Natural killer cell treated with Interleukin-12 subunit alpha and Interleukin-12 subunit beta and Interleukin-15 and Interleukin-18, amount 100 ng/mL, for 72 hours (primary cell): ENCODE results near the gene TRPM2. TPM values are rescaled to one million over a fixed set of nuclear protein-coding genes. Genes with fewer than 3 reads are reported as not detected.
A peak's percentile ranks its signal among the peaks of the same experiment; 100 is the strongest.

Experiments used
- ATAC-seq, 2 donors: fragments of 150-1000 bp; cut with Tn5 transposase in 1 of 2; sonication (Bioruptor Pico), chemical (Tn5 transposase) in 1 of 2; 2 replicates each; pipeline ENCODE4 v1.10.0; 2021
- DNase-seq: peaks from one replicate; pipeline ENCODE4 v3.0.0; 2022; ENCODE audit warnings: low spot score
- H3K27ac Mint-ChIP-seq, 2 donors: 1 replicate in 1 of 2; 2 replicates in 1 of 2; pipeline ENCODE4 v1.8.0; 2022; ENCODE audit warnings: mixed read lengths in 2 of 2, mild to moderate bottlenecking in 1 of 2, moderate library complexity in 1 of 2
- H3K27me3 Mint-ChIP-seq, 2 donors: 1 replicate in 1 of 2; 2 replicates in 1 of 2; pipeline ENCODE4 v1.8.0; 2022; ENCODE audit warnings: mixed read lengths in 2 of 2
- H3K36me3 Mint-ChIP-seq: one replicate; pipeline ENCODE4 v1.8.0; 2022; ENCODE audit warnings: mixed read lengths
- H3K4me1 Mint-ChIP-seq, 2 donors: 1 replicate in 1 of 2; 2 replicates in 1 of 2; pipeline ENCODE4 v1.8.0; 2022; ENCODE audit warnings: low read depth in 2 of 2, mixed read lengths in 2 of 2, mild to moderate bottlenecking in 1 of 2
- H3K4me3 Mint-ChIP-seq: one replicate; pipeline ENCODE4 v1.8.0; 2022; ENCODE audit warnings: mixed read lengths
- H3K9me3 Mint-ChIP-seq: 2 replicates; pipeline ENCODE4 v1.8.0; 2022; ENCODE audit warnings: mixed read lengths
- total RNA-seq, 2 donors: library from RNA; stranded (reverse); gene quantifications; one replicate each; pipeline ENCODE4 v1.2.3, GENCODE V29; 2022

Gene TRPM2
- total RNA-seq, 2 donors from 2014 or later = 14.7 to 15.8 TPM

DNA sequence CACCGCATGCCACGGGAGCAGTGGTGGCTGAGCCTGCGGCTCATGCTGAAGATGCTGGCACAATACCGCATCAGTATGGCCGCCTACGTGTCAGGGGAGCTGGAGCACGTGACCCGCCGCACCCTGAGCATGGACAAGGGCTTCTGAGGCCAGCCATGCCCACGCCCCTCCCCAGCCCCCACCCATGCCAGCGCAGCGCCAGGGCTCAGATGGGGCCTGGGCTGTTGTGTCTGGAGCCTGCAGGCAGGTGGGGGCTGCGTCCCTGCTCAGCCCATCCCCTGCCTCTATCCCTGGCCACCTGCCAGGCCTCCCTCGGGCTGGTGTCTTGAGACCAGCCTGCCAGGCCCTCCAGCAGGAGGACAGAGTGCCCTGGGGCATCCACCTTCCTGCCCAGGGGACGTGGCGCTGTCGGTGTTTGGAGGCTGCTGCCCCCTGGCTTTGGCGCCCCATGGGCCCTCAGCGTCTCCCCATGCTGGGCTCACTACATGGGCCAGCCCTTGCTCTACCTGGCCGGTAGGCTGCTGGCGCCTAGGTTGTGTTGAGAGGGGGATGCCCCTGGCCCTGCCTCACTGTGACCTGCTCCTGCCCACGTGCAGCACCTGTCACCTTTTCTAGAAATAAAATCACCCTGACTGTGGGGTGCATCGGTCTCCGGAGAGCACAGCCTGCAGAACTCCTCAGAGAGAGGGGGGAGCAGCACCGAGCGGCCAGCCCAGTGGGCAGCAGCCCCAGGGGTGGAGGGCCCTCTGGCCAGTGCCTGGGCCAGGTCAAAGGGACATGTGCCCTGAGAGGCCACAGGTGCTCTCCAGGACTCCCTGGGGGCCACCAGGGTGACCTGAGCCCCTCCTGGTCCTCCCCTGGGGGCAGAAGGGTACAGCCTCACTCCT is 26.5 kb upstream of the TRPM2 start:
- Mint-ChIP-seq H3K27me3 (no peaks in the 10 kb centered on the region), H3K27ac (no peak overlapping the region), H3K4me3 (no peak overlapping the region), H3K4me1 (no peaks in the 10 kb centered on the region), H3K36me3 (no peaks in the 10 kb centered on the region), H3K9me3 (no peaks in the 10 kb centered on the region)
- ATAC-seq = no peak
- DNase-seq = no peak

DNA sequence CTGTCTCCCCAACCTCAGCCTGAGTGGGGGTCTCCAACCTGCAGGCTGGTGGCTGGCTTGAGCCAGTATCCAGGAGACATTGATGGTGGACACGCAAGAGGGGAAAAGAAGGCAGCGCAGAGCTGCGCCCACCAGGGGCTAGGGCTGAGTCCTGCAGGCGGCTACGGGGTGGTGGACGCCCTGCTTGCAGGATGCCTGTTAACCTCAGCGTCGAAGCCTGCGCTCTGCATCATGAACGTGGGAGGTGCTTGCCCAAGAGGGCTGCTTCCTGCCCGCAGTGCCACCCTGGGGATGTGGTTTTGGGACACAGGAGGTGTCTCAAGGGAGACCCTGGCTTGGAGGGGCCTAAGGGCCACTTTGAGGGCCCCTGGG is 25.8 kb upstream of the TRPM2 start:
- no peaks in the 10 kb centered on the region for H3K36me3 Mint-ChIP-seq
- H3K4me3 Mint-ChIP-seq = no peak overlapping the region
- no peaks in the 10 kb centered on the region for H3K27me3 Mint-ChIP-seq
- H3K4me1 Mint-ChIP-seq = no peaks in the 10 kb centered on the region
- H3K27ac Mint-ChIP-seq = no peak overlapping the region
- ATAC-seq = no peak
- no peak for DNase-seq
- H3K9me3 Mint-ChIP-seq = no peaks in the 10 kb centered on the region

- Mint-ChIP-seq H3K27me3 (no peaks in the 10 kb centered on the region), H3K36me3 (no peaks in the 10 kb centered on the region), H3K27ac (no peak overlapping the region), H3K9me3 (no peaks in the 10 kb centered on the region), H3K4me1 (no peaks in the 10 kb centered on the region), H3K4me3 (no peak overlapping the region)
- DNase-seq = no peak
- ATAC-seq = no peak
Measured at GRCh38 chr21:44328242-44328895, 25.1 kb upstream of the TRPM2 start.

DNA sequence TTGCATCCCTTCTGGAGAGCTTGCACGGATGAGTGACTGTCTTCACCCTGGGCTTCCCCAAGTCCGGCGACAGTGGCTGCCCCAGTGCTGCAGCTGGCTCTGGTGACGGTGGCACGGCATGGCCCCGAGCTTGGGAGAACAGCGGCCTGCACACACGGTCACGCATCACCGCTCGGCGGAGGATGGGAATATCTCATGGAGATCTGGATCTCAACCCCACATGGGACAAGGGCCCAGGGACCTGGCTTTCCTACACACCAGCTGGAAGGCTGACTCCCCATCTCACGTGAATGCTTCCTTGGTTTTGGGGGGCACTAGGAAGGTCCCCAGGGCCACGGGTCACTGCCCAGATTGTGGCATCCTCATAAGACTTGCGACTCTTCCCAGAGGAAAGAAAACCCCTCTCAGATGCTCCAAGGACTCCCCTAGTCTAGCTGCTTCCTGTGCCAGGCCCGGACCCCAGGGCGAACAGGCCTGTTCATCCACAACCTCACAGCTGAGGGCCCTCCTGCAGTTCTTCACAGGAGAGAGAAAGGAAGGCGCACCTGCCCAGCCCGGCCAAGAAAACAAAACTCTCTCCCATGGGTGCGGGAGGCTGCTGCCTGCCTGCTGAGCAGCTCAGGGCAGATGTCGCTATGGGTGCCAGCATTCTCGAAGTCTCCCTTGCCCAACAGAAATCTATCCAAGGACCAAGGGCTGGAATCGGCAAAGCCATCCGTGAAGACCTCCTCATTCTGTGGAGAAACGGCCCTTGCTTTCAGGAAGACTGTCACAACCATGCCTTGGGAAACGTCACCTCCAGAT is 24.1 kb upstream of the TRPM2 start:
- H3K36me3 Mint-ChIP-seq = no peaks in the 10 kb centered on the region
- H3K4me3 Mint-ChIP-seq = no peak overlapping the region
- DNase-seq (no peak), ATAC-seq (no peak)
- H3K4me1 Mint-ChIP-seq = no peaks in the 10 kb centered on the region
- H3K9me3 Mint-ChIP-seq = no peaks in the 10 kb centered on the region
- H3K27me3 Mint-ChIP-seq = no peaks in the 10 kb centered on the region
- H3K27ac Mint-ChIP-seq = no peak overlapping the region

GRCh38 chr21:44329971-44330681 is 23.3 kb upstream of the TRPM2 start:
- Mint-ChIP-seq H3K36me3 (no peaks in the 10 kb centered on the region), H3K27me3 (no peaks in the 10 kb centered on the region), H3K9me3 (no peaks in the 10 kb centered on the region), H3K4me1 (peaks cover 0 to 3% of the 10 kb centered on the region in 2 donors), H3K4me3 (no peak overlapping the region), H3K27ac (no peak overlapping the region)
- ATAC-seq = no peak
- no peak for DNase-seq

- Mint-ChIP-seq H3K27ac (no peak overlapping the region), H3K27me3 (no peaks in the 10 kb centered on the region), H3K9me3 (no peaks in the 10 kb centered on the region), H3K4me1 (peaks cover 0 to 3% of the 10 kb centered on the region in 2 donors), H3K36me3 (no peaks in the 10 kb centered on the region), H3K4me3 (no peak overlapping the region)
- no peak for ATAC-seq
- no peak for DNase-seq
Measured at GRCh38 chr21:44330698-44331097, 22.7 kb upstream of the TRPM2 start.

- no peak for ATAC-seq
- H3K9me3 Mint-ChIP-seq = no peaks in the 10 kb centered on the region
Measured at GRCh38 chr21:44331209-44331608, 22.2 kb upstream of the TRPM2 start.

DNA sequence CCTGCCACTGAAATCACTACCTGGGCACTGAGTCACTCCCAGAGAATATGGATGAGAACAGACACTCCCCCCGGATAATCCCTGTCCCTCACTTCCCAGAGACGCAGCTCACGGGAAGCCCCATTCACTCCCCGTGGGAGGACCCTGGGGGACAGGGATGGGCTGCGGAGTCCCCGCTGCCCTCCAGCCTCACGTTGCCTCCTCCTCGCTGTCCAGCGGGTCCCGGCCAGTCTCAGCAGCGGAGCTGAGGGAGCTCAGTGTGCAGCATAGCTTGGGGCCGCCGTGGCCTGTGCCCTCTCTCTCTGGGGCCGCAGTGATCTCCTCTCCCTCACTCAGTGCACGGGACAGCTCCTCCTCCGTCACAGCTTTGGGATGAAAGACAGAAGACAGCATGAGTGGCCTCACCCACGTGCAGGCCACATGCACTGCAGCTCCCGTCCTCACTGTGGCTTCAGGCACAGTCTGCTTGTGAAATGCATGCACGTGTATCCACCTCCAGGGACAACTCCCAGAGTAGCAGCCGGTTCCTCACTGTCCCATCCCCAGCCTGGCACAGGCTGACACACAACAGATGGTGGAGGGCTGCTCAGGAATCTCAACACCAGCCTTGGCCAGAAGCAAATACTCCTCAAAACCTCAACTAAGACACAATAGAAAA is 21.6 kb upstream of the TRPM2 start:
- H3K27me3 Mint-ChIP-seq = no peaks in the 10 kb centered on the region
- H3K4me3 Mint-ChIP-seq = no peak overlapping the region
- H3K9me3 Mint-ChIP-seq = no peaks in the 10 kb centered on the region
- DNase-seq = no peak
- no peak overlapping the region for H3K27ac Mint-ChIP-seq
- H3K4me1 Mint-ChIP-seq = peaks cover 0 to 5% of the 10 kb centered on the region in 2 donors
- peak in 1 of 2 donors; percentile 5 for ATAC-seq
- no peaks in the 10 kb centered on the region for H3K36me3 Mint-ChIP-seq

More at GRCh38 chr21:44331209-44331608, 22.2 kb upstream of the TRPM2 start:
- H3K4me1 Mint-ChIP-seq = peaks cover 0 to 4% of the 10 kb centered on the region in 2 donors
- H3K27me3 Mint-ChIP-seq = no peaks in the 10 kb centered on the region
- H3K4me3 Mint-ChIP-seq = no peak overlapping the region
- no peak for DNase-seq
- H3K36me3 Mint-ChIP-seq = no peaks in the 10 kb centered on the region
- H3K27ac Mint-ChIP-seq = no peak overlapping the region

- no peaks in the 10 kb centered on the region for H3K27me3 Mint-ChIP-seq
- H3K4me3 Mint-ChIP-seq = no peak overlapping the region
- DNase-seq = no peak
- peaks cover 0 to 5% of the 10 kb centered on the region in 2 donors for H3K4me1 Mint-ChIP-seq
- no peak for ATAC-seq
- no peaks in the 10 kb centered on the region for H3K36me3 Mint-ChIP-seq
- no peak overlapping the region for H3K27ac Mint-ChIP-seq
- H3K9me3 Mint-ChIP-seq = no peaks in the 10 kb centered on the region
Measured at GRCh38 chr21:44332383-44332782, 21.0 kb upstream of the TRPM2 start.

- H3K36me3 Mint-ChIP-seq = no peaks in the 10 kb centered on the region
Measured at GRCh38 chr21:44332965-44333364, 20.5 kb upstream of the TRPM2 start.

DNA sequence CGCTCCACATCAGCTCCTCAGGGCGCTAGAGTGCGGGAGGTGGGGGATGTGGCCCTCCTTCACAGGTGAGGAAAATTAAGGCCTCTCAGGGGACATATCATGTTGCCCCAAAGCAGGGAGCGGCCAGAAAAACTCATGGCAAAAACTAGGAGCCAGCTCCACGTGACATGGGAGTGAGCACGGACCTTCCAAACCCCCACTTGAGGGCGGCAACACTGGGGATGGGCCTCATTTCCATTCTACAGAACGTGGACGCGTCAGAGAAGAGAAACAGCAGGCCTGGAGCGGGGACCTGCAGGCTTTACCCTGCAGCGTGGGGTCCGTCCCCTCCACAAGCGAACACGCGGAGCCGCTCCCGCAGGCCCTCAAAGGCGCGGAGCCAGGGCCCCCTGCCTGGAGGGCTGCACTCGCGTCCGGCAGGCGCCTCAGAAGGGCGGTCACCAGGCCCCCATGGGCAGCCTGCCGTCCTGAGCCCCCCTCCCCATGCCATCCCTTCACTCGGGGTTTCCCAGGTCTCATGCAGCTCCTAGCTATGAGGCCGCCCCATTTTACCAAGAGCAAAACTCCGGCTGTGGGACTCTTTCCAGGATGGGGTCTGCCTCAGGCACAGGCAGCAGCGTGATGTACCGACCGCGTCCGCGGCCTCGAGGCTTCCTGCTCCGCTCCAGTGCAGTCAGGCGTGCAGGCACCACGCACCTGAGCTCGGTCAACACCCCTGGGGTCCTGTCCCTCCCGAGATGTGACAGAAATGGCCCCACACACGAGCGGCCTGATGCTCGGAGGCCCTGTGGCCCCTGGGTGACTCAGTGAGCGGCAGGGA is 19.7 kb upstream of the TRPM2 start:
- H3K9me3 Mint-ChIP-seq = no peaks in the 10 kb centered on the region
- H3K36me3 Mint-ChIP-seq = no peaks in the 10 kb centered on the region
- no peaks in the 10 kb centered on the region for H3K27me3 Mint-ChIP-seq
- no peak for ATAC-seq
- no peak overlapping the region for H3K4me3 Mint-ChIP-seq
- H3K27ac Mint-ChIP-seq = no peak overlapping the region
- H3K4me1 Mint-ChIP-seq = peaks cover 0 to 9% of the 10 kb centered on the region in 2 donors
- no peak for DNase-seq

More at GRCh38 chr21:44332965-44333364, 20.5 kb upstream of the TRPM2 start:
- H3K9me3 Mint-ChIP-seq = no peaks in the 10 kb centered on the region
- H3K4me3 Mint-ChIP-seq = no peak overlapping the region
- ATAC-seq (no peak), DNase-seq (no peak)
- no peak overlapping the region for H3K27ac Mint-ChIP-seq
- peaks cover 0 to 9% of the 10 kb centered on the region in 2 donors for H3K4me1 Mint-ChIP-seq
- no peaks in the 10 kb centered on the region for H3K27me3 Mint-ChIP-seq

DNA sequence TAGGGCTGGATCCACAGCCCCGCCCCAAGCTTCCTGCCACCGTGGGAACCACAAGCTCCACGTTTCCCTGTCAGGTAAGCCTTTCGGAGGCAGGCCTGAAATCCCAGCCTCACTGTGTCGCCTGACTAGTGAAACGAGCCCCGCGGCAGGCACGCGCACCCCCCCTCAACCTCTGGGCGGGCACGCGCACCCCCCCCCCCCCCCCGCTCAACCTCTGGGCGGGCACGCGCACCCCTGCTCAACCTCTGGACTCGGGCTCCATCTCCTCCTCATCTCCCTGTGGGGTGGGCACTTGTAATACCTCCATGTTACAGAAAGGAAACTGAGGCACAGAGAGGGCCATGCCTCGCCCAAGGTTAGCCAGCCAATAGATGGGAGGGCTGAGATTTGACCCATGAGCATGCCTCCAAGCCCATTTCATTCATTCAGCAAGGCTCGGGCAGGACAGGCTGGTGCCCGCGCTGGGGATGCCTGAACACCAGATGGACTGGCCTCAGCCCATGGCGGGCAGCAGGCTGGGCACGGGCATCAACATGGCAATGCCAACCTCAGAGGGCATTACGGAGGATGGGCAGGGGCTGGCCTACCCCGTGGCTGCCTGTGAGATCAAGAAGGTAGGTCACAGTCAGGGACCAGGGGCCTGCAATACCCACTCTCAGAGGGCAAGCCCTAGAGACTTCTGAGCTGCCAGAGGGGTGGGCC is 18.9 kb upstream of the TRPM2 start:
- H3K36me3 Mint-ChIP-seq = no peaks in the 10 kb centered on the region
- H3K27ac Mint-ChIP-seq = no peak overlapping the region
- no peak for DNase-seq

More for the DNA sequence above, 18.9 kb upstream of the TRPM2 start:
- no peaks in the 10 kb centered on the region for H3K9me3 Mint-ChIP-seq
- no peak for ATAC-seq
- no peaks in the 10 kb centered on the region for H3K27me3 Mint-ChIP-seq
- H3K4me1 Mint-ChIP-seq = peaks cover 3 to 12% of the 10 kb centered on the region in 2 donors
- no peak overlapping the region for H3K4me3 Mint-ChIP-seq
